T-helper 2 cell treated with Interferon-gamma antibody and Interleukin-4, amounts not matched to agents 100 ng/mL and 5 ng/mL, for 36 hours (primary cell): ENCODE results near the gene ARID5B. TPM values are rescaled to one million over a fixed set of nuclear protein-coding genes. Genes with fewer than 3 reads are reported as not detected.

Experiments
- intact Hi-C: fragments of 100-400 bp; cut with micrococcal nuclease; formaldehyde crosslinking; loops from one replicate; pipeline ENCODE4 v1.15.1; 2023
- total RNA-seq: library from RNA; stranded (reverse); gene quantifications from 2 replicates; pipeline ENCODE4 v1.2.3, GENCODE V29; 2022

The ARID5B gene
- total RNA-seq, 1 donor from 2014 or later, result 30.9 TPM

GRCh38 chr10:62004042-62004441 lies 102.5 kb downstream of the ARID5B start:
- intact Hi-C loops, result no loop called here

- intact Hi-C loops, result no loop called here
These were observed 103.8 kb downstream of the ARID5B start for GRCh38 chr10:62005281-62005680.

DNA sequence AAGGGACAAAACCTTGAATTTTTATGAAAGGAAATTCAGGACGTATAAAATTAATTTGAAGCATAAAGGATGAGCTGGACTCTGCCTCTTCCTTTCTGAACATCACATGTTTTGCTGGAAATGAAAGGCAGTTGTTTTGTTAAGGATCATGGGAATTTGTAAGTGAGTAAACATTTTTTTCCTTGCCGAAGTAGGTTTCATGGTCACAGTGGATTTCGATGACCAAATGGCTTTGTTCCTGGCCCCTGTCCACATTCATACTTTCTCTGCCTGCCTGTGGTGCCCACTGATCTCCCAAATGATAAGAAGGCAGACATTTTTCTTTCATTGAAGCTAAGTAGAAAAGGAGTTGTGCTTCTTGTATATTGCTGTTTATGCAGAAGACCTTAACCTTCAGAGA lies 104.2 kb downstream of the ARID5B start:
- intact Hi-C loops, result no loop called here

- intact Hi-C loops, result no loop called here
These were observed 105.6 kb downstream of the ARID5B start for GRCh38 chr10:62007145-62007544.

DNA sequence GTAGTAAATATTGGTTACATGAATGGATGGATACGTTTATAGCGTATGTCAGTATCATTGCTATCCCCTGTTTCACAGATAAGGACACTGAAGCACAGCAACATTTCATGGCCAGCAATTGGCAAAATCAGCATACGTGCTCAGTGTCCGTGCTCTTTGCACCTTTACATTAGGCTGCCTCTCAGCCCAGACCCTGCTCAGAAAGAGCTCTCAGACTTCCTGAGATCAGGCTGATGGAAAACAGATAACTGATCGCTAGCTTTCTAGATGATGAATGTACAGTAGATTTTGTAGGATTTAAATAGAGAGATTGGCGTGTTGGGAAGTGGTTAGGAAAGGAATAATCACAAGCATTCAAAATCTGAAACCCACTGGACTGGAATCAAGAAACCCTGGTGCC lies 106.7 kb downstream of the ARID5B start:
- intact Hi-C loops, result no loop called here

DNA sequence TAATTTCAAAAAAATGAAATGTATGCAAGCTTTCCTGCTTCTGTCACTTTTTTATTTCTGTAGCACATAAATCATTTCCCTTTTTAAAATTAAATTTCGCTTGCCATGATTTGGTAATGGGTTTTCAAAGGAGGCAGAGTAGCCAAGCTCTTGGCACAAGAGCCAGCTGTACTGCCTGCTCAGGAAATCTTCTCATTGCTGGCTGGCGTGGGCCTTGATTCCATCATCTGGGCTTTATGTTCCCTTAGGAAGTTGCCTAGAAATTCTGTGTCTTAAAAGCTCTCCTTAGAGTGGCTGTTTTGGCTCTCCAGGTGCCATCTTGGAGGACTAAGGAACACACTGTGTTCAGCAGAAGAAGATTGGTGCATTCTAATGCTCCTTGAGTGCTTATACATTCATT lies 107.4 kb downstream of the ARID5B start:
- intact Hi-C loops, result no loop called here

GRCh38 chr10:62010366-62010765 lies 108.9 kb downstream of the ARID5B start:
- intact Hi-C loops, result no loop called here

DNA sequence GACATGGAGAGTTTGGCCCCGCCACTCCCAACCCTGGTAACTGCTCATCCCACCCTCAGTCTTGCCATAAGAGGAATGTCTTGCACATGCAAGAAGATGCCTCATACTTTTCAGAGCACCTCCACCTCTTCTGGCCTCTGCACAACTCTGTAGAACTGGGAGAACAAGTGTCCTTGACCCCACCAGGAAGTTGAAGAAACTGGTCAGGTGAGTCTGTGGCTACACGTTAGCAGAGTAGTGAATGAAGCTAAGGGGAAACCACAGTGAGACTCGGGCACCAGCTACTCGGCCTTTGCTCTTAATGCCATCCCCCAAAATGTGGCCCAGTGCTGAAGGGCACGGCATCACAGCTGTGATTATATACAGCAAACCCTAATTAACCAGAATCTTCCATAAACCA lies 110.1 kb downstream of the ARID5B start:
- intact Hi-C loops, result no loop called here

GRCh38 chr10:62012318-62012717 lies 110.8 kb downstream of the ARID5B start:
- intact Hi-C loops, result no loop called here

GRCh38 chr10:62014510-62014909 lies 113.0 kb downstream of the ARID5B start:
- intact Hi-C loops, result no loop called here

GRCh38 chr10:62015994-62016393 lies 114.5 kb downstream of the ARID5B start:
- intact Hi-C loops, result no loop called here

- intact Hi-C loops, result no loop called here
These were observed 115.4 kb downstream of the ARID5B start for GRCh38 chr10:62016623-62017490.

- intact Hi-C loops, result no loop called here
These were observed 116.0 kb downstream of the ARID5B start for GRCh38 chr10:62017491-62017870.

- intact Hi-C loops, result no loop called here
These were observed 116.8 kb downstream of the ARID5B start for GRCh38 chr10:62018131-62018911.

GRCh38 chr10:62019013-62019684 lies 117.7 kb downstream of the ARID5B start:
- intact Hi-C loops, result no loop called here

DNA sequence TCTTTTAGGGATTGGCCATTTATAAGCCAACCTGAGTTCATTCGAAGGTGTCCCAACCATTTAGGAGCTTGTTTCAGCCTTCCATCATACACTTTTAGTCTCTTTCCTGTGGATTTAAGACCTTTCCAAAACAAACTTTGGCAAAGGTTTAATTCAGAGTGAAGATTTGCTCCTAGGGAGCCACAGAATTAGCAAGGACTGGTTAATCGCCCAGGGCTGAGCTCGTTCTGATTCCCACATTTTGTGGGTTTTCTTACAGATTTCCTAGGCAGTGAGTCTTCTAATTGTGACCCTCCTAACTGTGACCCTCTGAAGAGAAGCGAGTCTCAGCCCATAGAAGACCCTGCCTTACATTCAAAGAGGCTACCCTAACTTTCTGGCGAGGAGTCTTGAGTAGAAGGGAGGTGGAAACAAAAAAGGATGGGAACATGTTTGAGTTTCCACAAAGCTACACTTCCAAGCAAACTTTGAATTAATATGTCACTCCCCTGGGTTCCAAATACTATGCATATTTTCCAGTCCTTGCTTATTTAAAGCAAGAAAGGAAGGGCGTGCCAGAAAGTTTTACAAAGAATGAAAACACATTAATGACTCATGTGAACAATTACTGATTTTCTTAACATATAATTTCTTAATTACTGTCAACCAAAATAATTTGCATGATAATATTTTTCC lies 118.3 kb downstream of the ARID5B start:
- intact Hi-C loops, result no loop called here

DNA sequence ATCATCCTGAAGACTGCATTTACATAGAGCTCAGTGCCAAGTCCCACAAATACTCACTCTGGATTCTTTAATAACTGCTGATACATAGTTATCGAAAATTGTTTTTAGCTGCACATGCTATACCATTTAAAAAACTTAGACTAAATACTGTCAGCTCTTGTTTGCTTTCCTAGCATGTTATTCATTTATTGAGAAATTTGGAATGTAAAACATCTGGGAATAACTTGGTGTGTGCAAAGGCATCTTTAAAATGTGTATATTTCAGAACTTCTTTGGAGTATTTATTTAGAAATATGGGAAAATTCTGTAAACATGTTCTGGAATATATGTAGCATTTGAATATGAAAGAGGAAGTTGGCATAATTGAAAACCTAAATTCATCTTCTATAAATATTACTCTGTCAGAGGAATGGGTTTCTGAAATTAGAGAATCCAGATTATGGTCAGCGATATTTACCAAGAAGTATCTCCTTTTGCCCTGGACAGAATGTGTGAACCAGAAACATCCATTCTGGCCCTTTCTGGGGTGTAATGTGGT lies 119.7 kb downstream of the ARID5B start:
- intact Hi-C loops, result no loop called here

DNA sequence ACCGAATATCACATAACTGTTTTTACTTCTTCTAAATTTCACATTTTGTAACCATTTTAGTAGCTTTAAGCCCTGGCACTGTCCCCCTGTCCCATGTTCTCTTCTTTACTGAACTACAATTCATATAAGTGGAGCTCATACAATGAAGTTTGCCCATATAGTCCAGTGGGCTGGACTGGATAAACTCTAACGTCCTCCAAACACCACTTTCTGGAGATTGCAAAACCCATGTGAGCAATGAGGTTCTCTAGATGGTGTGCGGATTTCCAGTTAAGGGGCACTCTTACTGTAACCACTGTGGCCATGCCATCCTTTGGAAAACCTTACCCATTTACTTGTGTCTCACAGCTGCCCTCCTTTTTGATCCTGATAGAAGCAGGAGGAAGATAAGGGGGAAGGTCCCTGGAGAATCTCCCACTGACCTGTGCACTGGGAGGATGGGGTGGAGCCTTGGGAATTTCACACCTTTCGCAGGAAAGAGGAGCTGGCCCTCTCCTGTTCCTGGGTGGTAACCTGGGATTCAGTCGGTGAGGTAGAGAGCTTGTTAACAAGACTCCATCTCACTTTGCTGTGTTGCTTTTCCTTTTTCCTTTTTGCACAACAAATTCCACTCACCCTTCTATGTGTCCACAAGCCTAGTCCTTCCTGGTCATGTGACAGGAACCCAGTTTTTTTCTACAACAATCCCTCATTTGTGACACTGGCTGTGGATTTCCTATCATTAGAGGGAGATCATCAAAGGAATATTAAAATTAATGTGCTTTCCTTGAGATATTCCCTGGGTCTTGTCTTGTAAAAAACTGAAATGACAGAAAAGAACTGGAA lies 120.7 kb downstream of the ARID5B start:
- intact Hi-C loops, result no loop called here

DNA sequence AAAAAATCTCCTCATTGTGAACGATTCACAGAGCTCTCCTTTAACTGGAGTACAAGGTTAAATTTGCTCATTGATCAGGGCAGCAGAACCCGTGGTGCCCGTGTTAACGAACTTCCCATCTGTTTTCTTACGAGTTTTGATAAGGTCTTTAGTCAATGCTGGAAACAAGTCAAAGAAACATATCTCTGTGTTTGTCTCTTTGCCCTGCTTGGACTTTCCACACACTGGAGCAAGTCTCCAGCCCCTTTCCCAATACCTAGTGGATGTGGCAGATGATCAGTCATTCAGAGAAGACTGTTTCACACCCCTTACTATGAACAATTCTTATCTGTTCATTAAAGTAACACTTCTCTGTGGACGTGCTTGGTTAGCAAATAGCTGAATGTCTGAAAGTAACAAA lies 121.3 kb downstream of the ARID5B start:
- intact Hi-C loops, result no loop called here

DNA sequence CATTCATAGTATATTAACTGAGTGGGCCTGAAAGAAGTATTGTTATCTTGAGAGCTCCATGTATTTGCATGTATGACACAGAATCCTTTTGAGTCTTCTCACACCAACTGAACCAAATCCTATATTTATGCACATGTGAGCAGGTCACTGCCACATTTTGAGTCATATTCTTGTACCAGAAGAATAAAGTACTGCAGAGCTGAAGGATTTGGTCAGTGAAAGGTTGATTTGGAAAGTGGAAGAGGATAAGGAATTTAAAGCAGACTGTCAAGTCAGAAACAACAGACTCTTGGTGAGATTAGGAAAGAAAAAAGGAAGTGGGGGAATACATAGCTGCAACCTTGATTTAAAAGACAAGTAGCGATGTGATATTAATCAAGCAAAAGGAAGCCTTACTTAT lies 121.8 kb downstream of the ARID5B start:
- intact Hi-C loops, result no loop called here
